NCI-H82 treated with DMSO at 0.1 percent for 48 hours (cell line): ENCODE measurements around the gene COL8A1.

Experiments used
- DNase-seq: peaks from one replicate; lab custom pipeline; 2025; ENCODE audit not compliant: unreplicated experiment; lab: John Stamatoyannopoulos, UW

The COL8A1 gene

GRCh38 chr3:99757966-99758365, 119.6 kb downstream of the COL8A1 start:
- DNase-seq, result no peak

DNA sequence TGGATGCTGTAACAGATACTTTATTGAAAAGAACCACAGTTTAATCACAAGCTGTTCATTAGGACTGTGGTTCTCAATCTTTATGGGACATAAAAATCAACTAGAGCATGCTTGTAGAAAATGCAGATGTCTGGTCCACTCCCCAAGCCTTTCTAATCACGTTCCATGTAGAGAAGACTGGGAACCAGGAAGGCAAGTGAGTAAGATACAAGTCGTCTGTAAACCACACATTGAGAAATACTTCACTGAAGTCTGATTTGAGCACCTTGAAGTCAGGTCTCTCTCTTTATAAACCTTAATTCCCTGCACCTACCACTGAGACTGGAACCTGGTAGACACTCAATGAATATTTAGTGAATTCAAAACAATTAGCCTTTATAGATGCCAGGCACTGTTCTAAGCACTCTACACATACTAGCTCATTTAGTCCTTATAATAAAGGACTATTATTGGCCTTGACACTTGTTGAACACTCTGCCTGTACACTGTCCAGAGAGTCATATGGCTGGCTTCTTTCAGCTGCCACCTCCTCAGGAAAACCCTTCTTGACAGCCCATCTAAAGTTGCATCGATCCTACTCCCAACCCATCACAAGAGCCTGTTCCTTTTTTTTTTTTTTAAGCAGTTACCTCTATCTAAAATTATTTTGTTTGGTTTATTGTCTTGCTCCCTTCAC, 120.2 kb downstream of the COL8A1 start:
- no peak for DNase-seq

DNA sequence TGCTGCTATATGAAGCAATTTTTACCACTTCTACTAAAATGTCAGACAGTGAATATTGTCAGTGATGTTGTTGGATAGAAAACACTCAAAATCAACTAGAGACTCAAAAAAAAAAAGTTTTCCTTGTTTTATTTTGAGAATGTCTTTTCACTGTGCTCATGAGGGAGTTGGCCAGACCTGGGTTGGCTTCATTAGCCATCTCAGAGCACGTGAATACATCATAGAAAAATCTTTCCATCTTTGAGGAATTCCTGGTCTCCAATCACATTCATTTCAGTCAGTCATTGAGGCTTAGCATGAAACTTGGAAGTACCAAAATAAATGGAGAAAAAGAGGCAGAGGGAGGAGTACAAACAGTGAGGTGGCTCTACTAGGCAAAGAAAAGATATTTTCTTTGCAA, 121.6 kb downstream of the COL8A1 start:
- DNase-seq, result no peak

DNA sequence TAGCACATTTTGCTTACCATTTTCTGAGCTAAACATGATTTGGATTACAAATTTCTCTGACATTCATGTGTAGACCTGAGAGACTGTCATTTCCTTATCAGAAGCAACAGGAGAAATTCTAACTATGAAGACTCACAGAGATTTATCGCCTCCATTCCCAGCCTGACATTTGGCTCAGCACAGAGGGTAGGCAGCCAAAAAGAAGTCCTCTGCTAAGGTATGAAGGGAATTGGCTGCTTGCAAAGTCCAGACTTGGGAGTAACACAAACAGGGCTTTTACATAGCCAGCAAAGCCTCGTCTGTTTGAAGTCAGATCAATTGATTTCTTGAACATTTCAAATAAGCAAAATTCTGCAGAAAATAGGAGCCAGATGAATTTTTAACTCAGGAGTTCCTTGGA, 122.2 kb downstream of the COL8A1 start:
- no peak for DNase-seq

DNA sequence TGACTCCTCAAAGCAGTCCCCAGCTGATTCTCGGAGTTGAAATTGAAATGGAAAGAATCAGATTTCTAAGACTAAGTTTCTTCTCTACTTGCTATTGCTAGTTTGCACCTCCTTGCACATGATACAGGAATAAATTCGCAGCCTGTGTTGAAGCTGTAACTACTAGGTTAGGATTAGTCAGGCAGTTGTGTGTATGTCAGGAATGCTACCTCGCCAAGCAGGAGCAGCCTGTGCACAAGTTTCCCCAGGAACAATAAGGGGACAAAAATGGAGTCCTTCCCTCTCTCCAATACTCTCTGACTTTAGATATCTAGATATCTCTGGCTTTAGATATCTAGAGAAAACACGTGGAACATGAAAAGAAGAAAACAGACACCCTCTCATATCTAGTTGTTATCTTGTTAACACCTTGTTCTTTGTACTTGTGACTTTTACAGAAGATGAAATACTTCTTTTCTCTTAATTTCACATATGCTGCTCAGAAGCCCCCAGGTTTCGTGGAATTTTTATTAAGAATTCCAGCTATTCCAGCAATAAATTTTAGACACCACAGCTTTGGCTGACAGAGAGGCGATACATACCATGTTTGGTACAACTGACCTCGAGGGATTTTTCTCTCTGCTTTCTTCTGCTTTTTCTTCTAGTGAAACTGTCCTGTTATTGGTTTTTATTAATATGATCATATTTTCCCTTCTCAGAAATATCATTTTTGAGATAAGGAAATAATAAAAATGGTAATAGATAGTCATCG, 123.2 kb downstream of the COL8A1 start:
- no peak for DNase-seq

GRCh38 chr3:99762901-99763300, 124.5 kb downstream of the COL8A1 start:
- no peak for DNase-seq

DNA sequence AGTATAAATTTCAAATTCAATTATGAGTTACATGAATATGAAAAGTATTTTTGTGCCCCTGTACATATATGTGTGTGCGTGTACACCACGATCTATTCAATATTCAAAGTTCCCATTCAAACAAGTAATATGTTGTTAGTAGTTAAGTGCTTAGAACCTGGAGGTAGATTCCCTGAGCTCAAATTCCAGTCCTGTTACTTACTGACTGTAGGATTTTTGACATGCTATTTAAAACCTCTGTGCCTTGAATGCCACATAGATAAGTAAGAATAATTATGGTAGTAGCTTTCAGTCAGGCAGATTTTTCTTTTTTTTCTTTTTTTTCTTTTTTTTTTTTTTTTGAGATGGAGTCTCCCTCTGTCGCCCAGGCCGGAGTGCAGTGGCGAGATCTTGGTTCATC, 126.0 kb downstream of the COL8A1 start:
- no peak for DNase-seq

GRCh38 chr3:99765042-99765942, 126.9 kb downstream of the COL8A1 start:
- no peak for DNase-seq

DNA sequence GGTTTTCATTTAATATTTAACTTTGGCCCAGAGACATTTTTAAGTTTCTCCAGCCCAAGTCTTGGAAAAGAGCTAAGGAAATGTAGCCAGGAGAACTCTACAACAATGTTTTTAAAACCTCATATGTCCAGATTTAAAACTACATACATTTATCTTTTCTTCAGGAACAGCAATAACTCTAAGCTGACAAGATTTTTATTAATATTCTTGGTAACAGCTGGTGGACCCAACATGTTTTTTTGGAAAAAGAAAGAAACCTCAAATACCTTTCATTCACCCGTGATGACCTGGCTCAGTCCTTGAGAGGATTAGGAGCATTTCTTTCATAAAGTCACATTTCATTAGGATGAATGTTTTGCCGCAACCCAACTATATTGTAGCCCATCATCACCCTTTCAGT, 128.9 kb downstream of the COL8A1 start:
- DNase-seq, result no peak

- DNase-seq, result no peak
Measured at GRCh38 chr3:99768126-99768525, 129.7 kb downstream of the COL8A1 start.

DNA sequence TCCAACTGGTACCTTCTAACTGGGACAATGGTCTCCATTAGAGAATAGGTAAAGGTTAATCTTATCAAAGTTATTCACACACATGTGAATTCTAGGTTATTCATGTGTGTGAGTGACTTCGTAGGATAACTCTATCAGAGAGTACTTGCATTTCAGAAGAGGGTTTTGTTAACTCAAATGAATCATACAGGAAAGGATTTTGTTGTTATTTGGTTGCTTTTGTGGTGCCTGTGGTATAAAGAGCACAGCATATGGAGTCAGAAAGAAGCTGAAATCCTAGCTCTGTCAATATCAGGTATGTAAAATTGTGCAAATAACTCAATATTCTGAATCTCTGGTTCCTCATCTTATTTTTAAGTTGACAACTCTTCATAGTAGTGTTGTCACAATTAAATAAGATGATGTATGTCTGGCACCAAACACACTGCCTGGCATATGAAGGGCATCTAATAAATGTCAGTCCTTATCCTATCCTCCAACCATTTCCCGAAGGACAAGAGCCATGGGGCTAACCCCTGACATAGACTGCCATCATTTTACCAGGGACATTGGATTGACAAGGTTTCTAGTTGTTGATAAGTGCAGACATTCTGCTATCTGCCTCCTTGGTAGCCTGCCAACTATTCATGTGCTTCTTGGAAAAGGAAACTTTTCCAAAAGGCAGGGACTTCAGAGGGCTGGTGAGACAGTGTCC, 130.6 kb downstream of the COL8A1 start:
- DNase-seq, result no peak

- DNase-seq, result no peak
Measured at GRCh38 chr3:99772171-99772570, 133.8 kb downstream of the COL8A1 start.

DNA sequence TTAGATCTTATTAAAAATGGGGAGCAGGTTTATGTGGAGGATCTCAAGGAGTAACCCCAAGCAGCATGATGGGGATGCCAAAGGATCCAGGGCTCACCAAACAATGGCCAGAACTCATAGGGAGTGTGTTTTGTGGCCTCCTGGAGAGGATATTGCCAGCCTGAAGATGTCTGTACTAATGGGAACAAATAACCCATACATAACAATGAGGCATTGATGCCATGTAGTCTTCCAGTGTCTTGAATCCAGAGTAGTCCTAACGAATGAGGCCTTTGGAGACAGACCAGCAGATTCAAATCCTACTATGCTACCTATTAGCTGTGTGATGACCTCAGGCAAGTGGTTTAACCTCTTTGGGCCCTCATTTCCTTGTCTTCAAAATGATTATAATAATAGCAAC, 134.3 kb downstream of the COL8A1 start:
- DNase-seq, result no peak

DNA sequence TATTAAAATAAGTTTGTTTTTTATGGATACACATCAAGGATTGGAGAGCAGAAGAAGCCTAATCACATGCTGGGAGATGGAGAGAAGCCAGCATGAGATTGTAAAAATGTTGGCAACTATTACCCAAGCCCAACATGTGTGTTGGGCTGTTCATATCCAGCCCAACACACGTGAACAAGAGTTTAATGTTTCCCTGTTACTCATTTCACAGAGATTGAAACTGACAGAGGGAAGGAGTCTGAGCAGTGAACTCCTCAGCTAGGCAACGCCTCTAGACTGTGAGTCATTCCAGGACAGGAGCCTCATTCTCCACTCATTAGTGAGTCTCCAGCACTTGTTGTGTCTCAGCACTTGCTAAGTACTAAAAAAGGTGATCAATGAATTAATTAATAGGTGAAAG, 136.1 kb downstream of the COL8A1 start:
- DNase-seq, result no peak

DNA sequence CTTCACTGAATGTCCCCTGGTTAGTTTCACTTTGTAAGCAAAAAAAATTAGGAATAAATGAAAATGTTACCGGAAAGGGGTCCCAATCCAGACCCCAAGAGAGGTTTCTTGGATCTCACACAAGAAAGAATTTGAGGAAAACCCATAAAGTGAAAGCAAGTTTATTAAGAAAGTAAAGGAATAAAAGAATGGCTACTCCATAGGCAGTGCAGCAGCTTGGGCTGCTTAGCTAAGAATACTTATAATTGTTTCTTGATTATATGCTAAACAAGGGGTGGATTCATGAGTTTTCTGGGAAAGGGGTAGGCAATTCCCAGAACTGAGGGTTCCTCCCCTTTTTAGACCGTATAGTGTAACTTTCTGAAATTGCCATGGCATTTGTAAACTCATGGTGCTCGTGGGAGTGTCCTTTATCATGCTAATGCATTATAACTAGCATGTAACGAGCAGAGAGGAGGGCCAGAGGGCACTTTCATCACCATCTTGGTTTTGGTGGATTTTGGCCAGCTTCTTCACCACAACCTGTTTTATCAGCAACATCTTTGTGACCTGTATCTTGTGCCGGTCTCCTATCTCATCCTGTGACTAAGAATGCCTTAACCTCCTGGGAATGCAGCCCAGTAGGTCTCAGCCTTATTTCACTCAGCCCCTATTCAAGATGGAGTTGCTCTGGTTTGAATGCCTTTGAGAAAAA, 138.3 kb downstream of the COL8A1 start:
- DNase-seq, result no peak

DNA sequence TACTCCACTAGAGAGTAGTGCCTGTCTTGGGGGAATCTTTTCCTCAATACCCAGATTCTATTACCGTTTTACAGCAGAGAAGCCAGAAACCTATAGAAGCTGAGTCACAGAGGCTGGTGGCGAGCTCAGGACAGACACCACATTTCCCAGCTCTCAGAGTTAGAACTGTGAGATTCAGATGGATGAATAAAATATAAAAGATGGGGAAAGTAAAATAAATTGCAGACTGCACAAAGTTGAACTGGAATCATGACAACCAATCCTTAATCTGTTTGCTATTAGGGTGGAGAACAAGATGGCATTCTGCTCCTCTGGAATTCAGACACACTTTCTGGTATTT, 138.8 kb downstream of the COL8A1 start:
- no peak for DNase-seq

DNA sequence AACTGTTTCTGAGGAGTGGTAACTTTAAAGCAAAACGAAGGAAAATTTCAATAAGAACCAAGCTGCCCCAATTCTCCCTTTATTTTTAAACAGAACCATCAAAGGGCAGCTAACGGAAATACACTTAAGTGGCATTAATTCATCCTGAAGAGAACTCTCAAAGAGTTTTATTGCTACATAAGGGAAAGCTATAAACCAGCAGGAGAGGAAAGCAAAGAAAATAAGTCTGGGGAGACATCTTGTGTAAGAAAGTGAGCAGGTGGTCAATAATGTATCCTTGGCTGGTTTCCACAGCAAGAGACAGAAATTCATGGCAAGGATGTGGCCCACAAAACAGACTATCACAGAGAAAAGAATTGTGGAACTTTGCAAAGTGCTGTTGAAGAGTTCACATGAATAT, 139.3 kb downstream of the COL8A1 start:
- no peak for DNase-seq

DNA sequence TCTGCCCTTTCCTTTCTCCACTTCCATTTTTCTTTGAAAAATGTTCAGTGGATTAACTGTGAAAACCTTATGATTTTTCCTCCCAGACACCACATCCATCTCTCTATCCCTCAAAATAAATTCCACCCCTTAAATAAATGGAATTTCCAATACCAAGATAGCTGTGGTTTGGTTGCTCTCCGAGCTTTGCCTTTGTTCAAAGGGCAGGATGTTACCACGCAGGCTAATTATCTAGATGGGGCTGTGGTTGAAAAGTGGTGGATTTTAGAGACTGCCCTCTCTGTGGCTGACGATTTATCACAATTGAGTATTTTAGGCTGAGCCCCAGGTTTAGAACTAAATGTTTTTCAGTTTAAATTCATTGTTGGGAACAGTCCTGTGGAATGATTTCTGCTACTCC, 142.4 kb downstream of the COL8A1 start:
- no peak for DNase-seq

- DNase-seq, result no peak
Measured at GRCh38 chr3:99781761-99782160, 143.4 kb downstream of the COL8A1 start.

DNA sequence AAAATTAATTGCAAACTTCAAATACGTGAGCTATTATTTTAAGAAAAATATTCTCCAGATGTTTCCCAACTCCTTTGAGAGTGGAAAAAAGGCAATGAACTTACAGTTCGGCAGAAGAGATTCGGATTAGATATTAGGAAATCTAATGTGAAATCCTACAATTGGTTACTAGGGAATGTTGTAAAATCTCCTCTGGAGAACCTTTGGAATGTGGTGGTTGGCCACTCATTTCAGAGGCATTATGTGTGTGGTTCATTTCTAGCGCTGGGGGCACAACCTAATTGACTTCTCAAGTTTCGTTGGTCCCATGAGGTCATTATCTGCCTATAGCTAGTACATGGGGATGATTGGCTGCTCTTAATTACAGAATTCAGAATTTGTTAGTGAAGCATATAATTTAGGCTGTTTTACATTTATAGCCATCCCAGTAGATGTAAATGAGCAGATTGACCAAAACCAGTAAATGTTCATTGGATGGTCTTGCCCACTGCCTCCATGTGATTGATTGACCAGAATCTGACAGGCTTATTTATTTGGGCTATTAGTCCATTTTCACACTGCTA, 144.7 kb downstream of the COL8A1 start:
- DNase-seq, result no peak
